ENCODE measurements around the gene PFDN2.
A peak's percentile ranks its signal among the peaks of the same experiment; 100 is the strongest.
"Not testable (repeated sequence)": the region's sequence is repeated elsewhere in the genome, so short reads cannot be mapped to it uniquely, and the experiment has no call there.

PFDN2 gene

GRCh38 chr1:161080441-161081405 lies 37.1 kb downstream of the PFDN2 start:
- no peak for DNase-seq

GRCh38 chr1:161079436-161080110 lies 38.3 kb downstream of the PFDN2 start:
- no peak for DNase-seq

GRCh38 chr1:161077426-161077825 lies 40.4 kb downstream of the PFDN2 start:
- DNase-seq = no peak

DNA sequence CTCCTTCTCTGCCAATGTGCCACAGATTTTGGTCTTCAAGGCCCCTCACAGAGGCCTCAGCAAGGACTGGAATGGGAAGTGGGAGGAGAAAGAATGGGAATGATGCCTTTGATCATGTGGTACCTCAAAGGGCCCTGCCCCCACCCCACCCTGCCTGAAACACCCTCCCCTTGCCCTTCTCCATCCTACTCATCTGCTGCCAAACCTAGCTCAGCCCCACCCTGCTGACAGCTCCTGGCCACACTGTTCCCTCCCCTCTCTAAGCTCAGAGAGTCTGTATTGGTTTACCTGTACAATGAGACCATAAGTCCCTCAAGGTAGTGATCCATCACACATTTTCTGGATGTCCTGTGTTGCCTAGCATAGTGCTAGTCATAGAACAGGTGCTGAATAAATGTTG lies 41.4 kb downstream of the PFDN2 start:
- DNase-seq = no peak

- DNase-seq = no peak
These were observed 43.0 kb downstream of the PFDN2 start for GRCh38 chr1:161074676-161075368.

- DNase-seq = no peak
These were observed 44.2 kb downstream of the PFDN2 start for GRCh38 chr1:161073474-161074121.

- no peak for DNase-seq
These were observed 44.9 kb downstream of the PFDN2 start for GRCh38 chr1:161072751-161073449.

DNA sequence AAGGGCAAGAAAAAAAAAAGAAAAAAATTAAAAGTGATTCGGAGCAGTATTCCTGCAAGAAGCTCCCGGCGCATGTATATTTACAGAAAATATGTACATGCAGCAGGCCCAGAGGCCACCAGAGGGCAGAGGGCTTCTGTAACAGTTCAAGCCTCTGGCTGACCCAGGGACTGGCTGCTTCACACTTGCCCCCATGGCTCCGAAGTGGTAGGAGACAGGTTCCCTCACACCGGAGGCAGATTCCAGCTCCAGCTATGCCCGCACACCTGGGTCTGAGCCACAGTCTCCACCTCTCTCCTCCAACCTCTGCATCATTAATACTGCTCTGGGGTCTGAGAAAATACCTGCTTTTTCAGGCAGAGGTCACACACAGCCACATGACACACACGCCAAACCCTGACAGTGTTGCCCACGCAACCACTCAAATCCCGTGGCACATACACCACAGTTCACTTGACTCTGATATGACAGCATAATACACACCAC lies 45.9 kb downstream of the PFDN2 start:
- peak; percentile 57 to 67 for DNase-seq

DNA sequence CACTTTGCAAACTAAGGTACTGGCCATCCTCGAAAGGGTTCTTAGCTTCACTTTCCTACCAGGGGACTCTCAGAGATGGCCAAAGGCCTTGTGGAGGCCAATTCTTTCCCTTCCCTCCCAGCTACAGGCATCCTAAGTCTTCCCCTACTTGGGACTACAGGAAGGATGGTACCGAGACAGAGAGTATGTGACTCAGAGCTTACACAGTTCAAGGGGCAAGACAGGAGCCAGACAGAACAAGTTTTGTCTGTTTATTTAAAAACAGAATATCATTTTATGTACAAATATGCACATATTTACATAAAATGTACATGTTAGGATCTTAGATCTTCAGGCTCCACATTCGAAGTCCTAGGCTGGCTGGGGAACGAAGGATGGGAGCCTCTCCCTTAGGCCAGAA lies 47.1 kb downstream of the PFDN2 start:
- no peak for DNase-seq

DNA sequence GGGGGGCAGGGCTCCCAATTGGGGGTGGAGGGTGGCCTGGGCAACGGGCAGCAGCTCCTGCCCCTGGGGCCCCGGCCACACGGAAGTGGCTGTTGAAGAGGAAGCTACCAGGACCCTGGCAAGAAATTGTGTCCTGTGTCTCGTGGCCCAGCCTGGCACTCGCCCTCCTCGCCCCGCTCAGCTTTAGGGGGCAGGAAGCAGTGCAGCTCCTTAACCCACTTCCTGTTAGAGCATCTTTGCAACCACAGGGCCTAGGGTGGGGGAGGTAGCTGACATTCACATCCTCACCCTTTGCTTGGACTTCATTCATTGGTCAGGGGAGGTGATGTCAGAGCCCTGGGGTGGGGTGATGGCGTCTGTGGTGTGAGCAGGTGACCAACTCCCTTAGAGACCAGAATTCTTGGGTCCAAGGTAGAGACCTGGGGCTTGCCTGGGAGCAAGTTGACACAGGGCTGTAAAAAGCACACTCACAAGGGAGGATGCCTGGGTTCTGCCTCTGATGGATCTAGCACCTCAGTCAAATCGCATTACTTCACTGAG lies 48.0 kb downstream of the PFDN2 start, which contains the start of gene ARHGAP30:
ARHGAP30 (minus strand) TSS at position 161 of the 540 bp plus-strand sequence. CDS start 267 bp downstream, outside the sequence.
- peak; percentile 87 to 88 for DNase-seq

DNA sequence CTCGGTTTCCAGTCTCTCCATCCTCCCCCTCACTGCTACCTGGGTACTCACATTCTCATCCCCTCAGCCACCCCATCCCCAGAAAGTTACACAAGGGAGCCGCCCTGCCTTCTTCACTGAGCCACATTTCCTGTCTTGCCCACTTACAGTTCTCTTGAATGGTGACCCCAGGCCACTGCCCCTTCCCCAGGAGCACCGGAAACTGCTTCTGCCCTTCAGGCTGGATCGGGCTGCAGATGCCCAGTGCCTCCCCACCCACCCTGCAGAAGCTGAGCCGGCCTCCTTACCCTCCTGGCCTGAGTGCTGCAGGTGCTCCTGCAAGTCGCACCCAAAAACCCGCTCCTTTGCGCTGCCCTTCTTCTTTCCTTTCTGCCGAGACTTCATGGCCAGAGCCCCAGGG lies 48.6 kb downstream of the PFDN2 start:
- peak in 1 of 2 experiments; percentile 46 for DNase-seq

DNA sequence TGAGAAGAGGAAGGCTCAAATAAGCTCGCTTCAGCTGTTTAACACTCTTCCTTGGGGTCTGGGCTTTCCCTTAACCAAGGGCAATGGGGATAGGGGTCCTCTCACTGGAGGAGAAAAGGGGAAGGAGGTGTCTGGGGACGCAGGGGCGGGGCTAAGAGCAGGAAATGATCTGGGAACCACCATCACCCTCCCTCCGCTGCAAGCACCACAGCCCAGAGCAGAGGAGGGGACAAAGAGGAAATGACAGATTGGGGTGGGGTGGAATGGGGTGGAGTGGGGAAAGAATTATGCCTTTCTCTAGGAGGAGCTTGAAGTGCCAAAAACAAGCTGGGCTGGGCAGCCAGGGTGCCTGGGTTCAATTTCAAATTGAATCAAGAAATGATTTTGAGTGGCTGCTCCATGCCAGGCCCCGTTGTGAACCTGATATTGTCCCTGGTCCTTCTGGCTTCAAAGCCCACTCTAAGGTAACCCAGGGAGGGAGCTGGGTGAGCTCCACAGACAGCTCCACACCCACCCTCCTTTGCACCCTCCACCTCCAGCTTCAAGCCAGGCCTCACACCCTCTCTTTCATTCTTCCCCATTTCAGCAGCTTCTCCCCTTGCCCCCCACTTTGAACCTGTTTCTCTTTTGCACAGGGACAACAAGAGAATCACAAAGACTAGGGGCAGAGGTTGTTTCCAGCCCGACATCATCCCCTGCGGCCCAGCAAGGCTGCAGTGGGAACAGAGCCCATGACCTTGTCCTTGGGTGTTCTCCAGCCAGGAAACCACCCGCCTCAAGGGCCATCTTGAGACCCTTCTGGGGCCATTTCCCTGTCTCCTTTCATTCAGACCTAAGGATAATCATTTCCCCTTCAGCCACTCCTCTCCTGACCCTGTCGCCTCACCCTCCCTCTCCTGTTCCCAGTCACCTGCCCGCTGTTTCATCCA lies 49.3 kb downstream of the PFDN2 start:
- DNase-seq = peak; percentile 87

GRCh38 chr1:161066694-161067093 lies 51.1 kb downstream of the PFDN2 start:
- DNase-seq = peak in 1 of 2 experiments; percentile 52

DNA sequence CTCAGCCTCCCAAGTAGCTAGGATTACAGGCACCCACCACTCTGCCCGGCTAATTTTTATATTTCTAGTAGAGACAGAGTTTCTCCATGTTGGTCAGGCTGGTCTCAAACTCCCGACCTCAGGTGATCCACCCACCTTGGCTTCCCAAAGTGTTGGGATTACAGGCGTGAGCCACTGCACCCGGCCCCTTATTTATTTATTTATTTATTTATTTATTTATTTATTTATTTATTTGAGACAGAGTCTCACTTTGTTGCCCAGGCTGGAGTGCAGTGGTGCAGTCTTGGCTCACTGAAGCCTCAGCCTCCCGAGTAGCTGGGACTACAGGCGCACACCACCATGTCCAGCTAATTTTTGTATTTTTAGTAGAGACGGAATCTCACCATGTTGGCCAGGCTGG lies 52.2 kb downstream of the PFDN2 start:
- DNase-seq = not testable (repeated sequence)

DNA sequence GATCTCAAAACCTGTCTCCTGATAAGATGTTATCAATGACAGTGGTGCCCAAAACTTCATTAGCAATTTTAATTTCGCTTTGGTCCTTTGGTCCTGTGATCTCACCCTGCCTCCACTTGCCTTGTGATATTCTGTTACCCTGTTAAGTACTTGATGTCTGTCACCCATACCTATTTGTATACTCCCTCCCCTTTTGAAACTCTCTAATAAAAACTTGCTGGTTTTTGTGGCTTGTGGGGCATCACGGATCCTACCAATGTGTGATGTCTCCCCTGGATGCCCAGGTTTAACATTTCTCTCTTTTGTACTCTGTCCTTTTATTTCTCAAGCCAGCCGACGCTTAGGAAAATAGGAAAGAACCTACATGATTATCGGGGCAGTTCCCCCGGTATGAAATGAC lies 53.9 kb downstream of the PFDN2 start:
- not testable (repeated sequence) for DNase-seq

DNA sequence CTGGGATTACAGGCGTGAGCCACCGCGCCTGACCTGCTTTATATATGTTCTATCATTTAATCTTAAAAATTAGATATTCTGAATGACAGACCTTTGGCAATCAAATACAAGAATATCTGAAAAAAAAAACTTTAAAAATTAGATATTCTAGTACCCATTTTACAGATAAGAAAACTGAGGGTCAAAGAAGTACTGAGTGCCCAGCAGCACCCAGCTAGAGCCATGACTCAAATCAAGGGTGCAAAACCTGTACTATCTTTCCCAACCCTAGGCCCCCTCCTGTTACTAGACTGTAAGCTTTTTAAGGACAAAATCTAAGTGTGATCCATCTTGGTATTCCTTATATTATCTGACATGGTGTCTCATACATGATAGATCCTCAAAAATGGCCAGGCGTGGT lies 56.4 kb downstream of the PFDN2 start:
- DNase-seq = no peak

DNA sequence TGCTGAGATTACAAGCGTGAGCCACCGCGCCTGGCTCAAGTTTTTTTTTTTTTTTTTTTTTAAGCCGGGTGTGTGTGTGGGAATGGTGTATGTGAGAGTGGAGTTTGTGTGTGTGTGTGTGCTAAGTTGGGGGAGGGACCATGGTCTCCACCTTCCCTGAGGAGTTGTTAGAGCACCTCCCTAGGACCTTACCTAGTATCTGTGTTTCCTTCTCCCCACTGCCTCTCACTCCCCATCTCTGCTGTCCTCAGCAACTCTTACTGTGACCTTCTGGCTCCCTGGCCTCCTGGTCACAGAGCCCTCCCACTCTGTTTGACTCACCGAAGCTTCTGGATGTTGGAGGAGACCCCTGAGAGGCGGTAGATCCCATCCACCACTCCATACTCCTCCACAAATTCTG lies 58.5 kb downstream of the PFDN2 start:
- no peak for DNase-seq

GRCh38 chr1:161054805-161055204 lies 63.0 kb downstream of the PFDN2 start:
- DNase-seq = no peak

- no peak for DNase-seq
These were observed 63.6 kb downstream of the PFDN2 start for GRCh38 chr1:161054232-161054631.

- DNase-seq = no peak
These were observed 64.9 kb downstream of the PFDN2 start for GRCh38 chr1:161052899-161053298.
